GM15510 (cell line): Measurements from ENCODE around the gene KRTCAP2.

ENCODE experiments used
- POLR2A ChIP-seq: IDR thresholded peaks from 3 replicates; pipeline ENCODE4 v1.6.1; 2011; ENCODE audit warnings: borderline replicate concordance; ENCODE audit not compliant: insufficient read length; ENCODE audit errors: extremely low read depth

Gene KRTCAP2

DNA sequence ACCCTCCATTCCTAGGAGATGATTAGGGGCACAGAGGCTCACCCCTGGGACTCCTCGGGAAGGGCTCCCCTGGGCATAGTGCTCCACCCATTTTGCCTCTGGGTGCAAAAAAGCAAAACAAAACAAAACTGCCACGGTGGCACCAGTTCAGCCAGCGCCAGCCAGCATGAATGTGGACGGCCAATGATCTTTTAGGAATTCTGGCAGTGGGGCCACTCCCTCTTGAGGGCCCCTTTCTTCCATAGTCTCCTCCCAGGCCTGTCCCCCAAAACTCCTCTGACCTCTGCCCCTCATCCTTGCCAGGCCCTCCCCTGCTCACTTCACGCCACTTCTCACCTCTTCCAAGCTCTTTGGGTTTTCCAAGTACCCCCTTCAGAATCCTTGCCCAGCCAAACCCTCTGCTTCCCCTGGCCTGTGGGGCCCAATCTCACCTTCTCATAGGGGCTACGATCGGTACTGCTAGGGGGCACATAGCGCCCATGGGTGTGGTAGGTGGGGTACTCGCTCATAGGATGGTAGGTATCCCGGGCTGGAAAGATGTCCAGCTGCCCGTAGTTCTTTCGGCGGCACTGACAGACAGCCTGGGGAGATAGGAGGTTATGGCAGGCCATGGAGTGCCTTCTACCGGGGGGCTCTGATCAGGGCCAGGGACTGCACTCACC, 13.8 kb upstream of the KRTCAP2 start:
- TF ChIP-seq POLR2A = no peak

DNA sequence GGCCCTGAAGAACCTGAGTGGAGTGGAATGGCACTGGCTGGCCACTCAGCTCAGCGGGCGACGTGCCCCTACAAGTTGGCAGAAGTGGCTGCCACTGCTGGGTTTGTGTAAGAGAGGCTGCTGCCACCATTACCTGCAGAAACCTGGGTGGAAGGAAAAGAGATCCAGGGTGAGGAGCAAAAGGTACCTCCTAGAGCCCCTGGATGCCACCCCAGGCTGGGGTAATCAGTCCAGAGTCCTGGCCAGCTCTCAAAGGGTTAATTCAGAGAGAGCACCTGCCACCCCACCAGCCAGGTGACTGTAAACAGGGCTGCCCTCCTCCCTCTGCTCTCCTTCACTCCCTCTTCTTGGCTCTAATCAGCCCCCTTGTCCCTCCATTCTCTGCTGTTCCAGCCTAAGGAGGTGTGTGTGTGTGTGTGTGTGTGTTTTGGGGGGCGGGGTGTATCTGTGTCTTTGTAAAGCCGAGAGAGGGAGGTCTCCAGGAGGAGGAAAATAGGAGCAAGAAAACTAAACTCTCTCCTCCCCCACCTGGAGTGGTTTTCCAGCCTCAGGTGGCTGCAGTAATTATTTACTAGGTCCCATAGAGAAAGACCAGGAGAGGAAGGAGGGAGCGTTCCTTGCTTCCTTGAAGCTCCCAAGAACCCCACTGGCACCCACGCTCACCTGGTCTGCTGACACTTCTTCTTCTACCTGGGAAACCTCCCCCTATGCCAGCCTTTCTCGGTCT, 13.1 kb upstream of the KRTCAP2 start:
- TF ChIP-seq POLR2A = no peak

DNA sequence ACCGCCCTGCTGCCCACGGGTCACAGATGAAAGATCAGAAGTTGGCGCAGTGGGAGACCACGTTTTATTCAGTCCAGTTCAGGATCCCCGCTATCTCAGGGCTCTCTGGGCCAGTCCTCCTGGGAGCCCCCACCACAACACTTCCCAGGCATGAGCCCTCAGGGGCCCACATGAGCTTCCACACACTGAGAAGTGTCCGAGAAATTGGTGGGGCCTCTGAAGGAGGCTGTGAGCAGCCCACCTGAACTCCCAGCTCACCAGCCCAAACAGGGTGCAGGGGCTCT, 12.6 kb upstream of the KRTCAP2 start:
- TF ChIP-seq POLR2A = peak; percentile 8

DNA sequence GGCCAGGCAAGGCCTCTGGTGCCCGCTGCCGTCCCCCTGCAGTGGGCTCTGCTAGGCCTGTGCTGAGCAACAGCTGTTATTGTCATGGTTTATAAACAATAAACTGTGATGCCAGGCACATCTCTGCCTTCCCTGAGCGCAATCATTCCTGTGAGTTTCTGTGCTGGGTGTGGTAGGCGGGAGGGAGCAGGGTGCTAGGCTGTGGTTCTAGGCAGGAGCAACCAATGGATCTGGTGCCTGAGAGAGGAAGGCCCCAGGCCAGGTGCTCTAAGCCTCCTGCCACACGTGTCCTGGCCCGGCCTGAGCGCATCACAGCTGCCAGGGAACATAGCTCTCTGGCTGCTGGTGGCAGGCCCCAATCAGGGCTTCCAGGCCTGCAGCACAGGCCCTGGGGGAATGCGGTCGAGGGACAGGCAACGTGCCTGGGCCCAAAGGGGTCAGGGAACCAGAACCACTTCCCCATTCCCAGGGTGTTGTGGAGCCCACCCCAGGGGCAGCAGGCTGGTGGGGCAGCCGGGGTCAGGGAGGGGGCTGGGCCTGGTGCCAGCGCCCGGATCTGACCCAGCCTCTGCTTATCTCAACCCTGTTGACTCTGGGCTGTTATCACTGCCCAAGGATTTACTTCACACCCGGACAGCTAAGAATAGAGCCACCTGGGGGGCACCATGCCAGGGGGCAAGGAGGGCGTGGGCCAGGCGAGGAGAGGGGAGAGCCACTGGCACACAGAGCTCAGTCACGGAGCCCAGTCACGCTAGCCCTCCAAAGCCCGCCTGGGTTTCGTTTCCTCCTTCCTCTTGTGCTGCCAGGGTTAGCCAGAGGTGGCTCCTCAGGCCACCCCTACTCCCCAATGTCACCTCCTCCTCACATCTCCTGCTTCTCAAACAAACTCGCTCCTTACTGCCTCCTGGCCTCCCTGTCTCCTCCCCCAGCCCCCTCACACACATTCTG, 12.0 kb upstream of the KRTCAP2 start:
- TF ChIP-seq POLR2A = peak; percentile 38

DNA sequence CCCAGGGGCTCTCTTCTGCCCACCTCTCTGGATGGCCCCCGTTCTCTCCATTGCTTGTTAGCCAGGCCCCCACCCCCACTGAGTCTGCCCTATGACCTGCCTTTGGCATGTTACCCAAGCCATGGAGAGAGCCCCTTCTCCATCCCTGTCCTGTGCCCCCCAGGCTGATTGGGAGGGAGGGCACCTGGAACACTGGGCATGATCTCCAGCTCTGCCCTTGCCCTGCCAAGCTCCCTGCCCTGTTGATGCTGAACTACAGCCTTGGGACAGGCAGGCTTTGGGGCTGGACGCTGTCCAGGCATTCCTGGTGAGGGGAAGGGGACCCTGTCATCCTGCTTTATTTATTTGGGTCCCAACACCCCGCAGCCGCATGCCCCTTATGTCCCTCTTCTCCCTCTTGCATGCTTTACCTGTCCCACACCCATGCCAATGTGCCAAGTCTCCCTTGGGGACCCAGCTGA, 11.3 kb upstream of the KRTCAP2 start:
- no peak for TF ChIP-seq POLR2A

DNA sequence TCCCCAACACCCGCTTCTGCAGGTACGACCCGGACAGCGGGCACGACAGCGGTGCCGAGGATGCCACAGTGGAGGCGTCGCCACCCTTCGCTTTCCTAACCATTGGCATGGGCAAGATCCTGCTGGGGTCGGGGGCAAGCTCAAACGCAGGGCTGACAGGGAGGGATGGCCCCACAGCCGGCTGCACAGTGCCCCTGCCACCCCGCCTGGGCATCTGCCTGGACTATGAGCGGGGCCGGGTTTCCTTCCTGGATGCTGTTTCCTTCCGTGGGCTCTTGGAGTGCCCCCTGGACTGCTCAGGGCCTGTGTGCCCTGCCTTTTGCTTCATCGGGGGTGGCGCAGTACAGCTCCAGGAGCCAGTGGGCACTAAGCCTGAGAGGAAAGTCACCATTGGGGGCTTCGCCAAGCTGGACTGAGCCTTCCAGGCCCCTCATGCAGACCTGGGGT, 10.7 kb upstream of the KRTCAP2 start:
- TF ChIP-seq POLR2A = no peak

DNA sequence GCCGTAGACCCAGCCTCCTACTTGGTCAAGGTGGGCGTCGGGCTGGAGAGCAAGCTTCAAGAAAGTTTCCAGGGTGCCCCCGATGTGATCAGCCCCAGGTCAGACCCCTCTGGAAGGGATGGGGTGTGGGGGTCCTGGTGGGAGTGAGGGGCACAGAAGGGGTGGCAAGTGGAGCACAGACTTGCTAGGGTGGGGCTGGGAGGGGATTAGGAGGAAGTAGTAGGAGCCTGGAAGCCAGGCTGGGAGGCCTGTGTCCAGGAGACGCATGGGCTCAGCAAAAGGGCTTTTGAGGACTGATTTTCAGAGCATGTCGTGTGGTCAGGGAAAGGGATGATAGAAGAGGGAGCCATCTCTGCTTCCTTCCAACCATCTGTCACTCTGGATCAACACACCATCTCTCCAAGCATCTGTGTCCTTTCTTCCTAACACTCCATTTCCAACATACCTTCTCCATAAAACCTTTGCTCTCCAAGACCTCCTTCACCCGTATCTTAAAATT, 9.0 kb upstream of the KRTCAP2 start:
- no peak for TF ChIP-seq POLR2A

DNA sequence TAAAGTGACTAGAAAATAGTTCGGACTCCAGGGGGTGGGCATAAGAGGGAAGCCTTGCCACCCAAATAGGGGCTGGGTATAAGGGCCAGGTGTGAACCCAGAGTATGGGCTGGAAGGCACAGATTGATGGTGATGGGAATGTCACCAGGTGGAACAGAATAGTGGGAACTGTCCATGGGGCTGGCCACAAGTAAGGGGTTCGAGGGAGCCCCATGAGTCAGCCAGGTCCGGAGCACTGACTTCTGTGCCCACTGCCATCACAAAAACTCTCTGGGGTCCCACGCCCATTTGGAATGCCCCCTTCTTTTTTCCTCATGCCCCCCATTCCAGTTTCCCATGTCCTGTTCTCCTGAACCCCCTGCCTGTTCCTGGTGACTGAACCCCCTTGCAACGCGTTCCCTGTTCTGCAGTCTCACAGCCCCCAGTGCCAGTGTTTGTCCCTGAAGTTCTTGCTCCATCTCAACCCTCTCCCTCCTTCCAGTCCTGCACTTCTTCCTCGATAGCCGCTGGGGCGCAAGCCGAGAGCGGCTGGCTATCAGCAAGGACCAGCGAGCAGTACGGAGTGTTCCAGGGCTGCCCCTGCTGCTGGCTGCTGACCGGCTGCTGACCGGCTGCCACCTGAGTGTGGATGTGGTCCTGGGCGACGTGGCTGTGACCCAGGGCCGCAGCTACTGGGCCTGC, 8.4 kb upstream of the KRTCAP2 start:
- TF ChIP-seq POLR2A = no peak

DNA sequence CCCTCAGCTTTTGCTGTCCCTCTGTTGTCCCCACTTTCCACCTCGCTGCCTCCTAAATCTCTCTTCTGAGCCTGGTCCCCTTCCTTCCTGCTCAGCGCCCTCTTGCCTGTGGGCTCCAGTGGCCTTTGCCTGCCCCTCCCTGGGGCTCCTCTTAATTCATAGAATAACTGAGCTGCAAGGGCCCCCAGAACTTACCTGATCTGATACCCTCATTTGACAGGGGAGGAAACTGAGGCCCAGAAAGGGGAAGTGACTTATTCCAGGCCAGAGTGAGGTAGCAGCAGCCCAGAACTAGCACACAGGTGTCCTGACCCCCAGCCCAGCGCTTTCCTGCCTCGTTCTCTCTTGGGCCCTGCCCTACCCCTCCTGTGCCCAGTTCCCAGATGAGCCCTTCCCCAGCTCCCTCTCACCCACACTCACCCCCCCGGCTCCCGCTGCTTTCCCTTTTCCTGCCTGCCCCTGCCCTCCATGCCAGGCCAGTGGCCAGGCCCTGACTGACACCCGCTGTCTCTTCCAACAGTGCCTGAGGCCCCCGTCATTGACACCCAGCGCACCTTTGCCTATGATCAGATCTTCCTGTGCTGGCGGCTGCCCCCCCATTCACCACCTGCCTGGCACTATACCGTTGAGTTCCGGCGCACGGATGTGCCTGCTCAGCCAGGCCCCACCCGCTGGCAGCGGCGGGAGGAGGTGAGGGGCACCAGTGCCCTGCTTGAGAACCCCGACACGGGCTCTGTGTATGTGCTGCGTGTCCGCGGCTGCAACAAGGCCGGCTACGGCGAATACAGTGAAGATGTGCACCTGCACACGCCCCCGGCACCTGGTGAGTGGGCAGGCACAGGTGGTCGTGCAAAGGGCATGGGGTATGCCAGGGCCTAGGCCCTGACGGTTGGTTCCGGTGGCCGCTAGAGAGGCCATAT, 6.3 kb upstream of the KRTCAP2 start:
- no peak for TF ChIP-seq POLR2A

DNA sequence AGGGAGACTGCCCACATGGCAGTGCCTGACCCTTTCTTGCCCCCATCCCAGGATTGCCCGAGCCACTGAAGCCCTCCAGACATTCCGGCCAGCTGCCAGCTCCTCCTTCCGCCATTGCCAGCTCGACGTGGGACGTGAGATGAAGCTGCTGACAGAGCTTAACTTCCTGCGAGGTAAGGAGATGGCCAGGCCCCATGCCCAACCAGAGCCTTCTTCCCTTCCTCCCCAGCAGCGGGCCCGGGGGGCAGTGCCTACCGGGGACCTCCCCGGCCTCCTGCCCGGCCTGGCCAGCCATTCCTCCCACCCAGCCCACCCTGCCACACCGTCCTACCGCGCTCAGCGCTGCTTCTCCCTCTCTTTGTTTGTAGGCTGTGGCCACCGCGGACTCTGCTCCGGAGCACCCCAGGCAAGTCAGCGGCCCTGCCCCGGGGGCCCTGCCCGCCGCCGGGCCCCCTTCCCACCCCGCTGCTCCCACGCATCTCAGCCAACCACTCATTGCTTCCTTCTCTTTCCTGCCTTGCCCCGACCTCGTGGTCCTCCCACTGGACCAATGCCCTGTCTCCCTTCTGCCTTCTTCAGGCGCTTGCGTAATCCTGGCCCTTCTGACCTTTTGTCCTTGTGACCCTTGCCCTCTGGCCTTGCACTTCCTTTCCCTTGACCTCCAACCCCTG, 5.5 kb upstream of the KRTCAP2 start:
- TF ChIP-seq POLR2A = no peak

DNA sequence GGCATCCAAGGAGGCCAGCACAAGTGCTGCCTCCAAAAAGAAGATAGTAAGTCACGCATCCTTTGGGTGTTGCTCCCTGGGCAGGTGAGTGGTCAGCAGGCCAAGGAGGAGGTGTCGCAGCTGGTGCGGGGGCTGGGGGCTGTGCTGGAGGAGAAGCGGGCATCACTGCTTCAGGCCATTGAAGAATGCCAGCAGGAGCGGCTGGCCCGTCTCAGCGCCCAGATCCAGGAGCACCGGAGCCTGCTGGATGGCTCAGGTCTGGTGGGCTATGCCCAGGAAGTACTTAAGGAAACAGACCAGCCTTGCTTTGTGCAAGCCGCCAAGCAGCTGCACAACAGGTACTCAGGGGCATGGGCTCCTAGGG, 4.8 kb upstream of the KRTCAP2 start:
- TF ChIP-seq POLR2A = no peak

DNA sequence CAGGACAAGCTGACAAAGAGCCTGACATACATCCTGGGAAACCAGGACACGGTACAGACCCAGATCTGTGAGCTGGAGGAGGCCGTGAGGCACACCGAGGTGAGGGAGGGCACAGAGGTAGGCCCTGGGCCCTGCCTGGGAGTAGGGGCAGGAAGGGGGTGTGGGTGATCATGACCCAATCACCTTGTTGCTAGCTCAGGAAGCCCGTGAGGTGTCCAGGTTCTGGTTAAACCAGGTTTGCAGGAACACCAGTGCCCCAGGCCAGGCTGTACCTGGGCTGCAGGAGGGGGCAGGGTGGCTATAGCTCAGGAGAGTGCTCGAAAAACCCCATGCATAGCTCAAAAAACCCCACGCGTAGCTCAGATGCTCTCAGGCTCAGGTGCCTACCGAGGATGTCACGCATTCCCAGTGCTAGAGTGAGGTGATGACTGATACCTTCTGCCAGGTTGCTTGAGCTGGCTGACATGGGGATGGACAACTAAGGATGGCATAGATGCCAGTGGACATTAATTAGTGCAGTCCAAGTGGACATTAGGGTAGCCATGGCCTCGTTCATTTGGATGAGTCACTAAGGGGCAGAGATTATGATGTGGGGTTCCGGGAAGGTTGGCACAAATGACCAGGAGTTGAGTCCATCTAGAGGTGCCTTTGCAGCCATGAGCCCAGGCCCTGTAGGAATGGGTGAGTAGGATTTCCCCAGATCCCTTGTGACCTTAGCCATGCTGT, 4.3 kb upstream of the KRTCAP2 start:
- no peak for TF ChIP-seq POLR2A
